NCI-H128 (cell line): ENCODE results near the gene ANKRD16.
A peak's percentile ranks its signal among the peaks of the same experiment; 100 is the strongest.
"Not testable (repeated sequence)": the region's sequence is repeated elsewhere in the genome, so short reads cannot be mapped to it uniquely, and the experiment has no call there.

Experiments
- DNase-seq: peaks from one replicate; lab custom pipeline; 2025; ENCODE audit not compliant: unreplicated experiment; lab: John Stamatoyannopoulos, UW

The ANKRD16 gene

DNA sequence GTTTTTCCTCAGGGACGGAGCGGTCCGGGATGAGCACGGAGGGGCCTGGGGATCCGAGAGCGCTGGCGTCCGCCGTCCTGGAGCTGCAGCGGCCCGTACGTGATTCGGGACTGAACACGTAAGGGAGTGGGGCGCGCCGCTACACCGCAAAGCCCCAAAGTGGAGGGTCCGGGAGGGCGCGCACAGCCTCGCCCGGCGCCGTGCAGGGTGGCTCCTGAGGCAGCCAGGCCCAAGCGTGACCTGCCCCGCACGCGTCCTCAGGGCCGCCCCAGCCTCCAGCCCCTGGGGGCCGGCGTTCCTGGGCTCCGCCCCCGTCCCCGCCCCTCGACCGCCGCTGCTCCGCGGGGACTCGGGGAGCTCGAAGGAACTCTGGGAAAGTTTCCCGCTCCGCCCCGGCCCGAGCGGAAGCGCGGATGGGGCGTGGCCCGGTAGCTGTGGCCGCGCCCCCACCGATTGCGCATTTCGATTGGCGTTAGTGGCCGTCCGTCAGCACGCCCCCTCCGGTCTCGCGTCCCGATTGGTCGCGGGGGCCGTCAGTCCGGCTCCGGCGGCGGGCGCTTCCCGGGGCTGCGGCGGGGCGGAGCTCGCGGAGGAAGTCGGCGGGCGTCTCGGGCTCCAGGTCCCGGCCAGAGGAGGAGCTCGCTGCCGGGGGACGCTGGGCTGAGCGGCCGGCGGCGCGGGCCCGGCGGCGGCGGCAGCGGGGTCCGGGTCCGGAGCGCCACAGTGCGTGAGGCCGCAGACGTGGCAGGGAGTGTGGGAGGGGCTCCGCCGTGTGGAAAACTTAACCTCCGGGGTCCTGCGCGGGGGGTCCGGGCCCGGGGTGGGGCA is at the start of gene ANKRD16, which contains the start of gene FBH1:
Gene ANKRD16 (minus strand): TSS at position 270 of the 828 bp plus-strand sequence. CDS start 539 bp downstream, outside the sequence.
Gene FBH1 (plus strand): TSS at position 620 of the 828 bp plus-strand sequence. CDS start 103 bp downstream, at position 723.
- peak; percentile 90 for DNase-seq

DNA sequence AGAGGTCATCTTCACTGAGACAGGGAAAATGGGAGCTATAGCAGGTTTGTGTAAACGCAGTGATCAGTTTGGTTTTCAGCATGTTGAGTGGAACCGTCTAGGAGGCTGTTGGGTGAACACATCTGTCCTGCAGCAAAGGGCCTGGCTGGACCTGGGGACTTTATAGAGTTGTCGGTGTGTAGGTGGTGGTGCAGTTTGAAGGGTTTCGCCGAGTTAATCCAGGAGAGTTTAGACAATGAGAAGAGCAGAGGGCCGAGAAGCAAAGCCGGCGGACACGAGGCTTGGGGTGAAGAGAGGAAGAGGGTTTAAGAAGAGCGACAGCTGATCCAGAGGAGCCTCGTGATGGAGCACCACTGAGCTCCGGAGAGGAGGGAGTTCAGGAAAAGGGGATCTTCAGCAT is 48.6 kb upstream of the ANKRD16 start:
- no peak for DNase-seq

- no peak for DNase-seq
These were observed 47.3 kb upstream of the ANKRD16 start for GRCh38 chr10:5937016-5937415.

- no peak for DNase-seq
These were observed 45.9 kb upstream of the ANKRD16 start for GRCh38 chr10:5935628-5936027.

DNA sequence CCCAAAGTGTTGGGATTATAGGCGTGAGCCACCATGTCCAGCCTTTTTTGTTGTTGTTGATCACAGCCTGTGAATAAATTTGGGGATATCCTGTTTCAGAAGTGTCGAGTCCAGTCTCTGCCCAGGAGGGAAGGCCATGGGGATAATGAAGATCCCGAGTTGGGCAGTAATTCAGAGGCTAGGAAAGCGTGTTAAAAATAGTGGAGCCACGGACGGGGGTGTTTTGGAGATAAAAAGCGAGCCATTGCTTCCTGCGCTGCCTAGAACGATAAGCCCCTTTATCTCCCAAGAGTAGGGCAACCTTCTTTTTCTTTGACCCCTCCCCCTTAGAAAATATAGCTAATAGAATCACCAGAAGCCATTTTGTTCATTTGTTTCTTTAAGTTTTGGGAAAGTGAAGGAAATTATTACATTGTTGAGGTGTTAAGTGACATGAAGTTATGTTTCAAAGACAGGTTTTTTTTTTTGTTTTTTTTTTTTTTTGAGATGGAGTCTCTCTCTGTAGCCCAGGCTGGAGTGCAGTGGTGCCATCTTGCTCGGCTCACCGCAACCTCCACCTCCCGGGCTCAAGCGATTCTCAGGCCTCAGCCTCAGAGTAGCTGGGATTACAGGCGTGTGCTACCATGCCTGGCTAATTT is 44.3 kb upstream of the ANKRD16 start:
- DNase-seq: no peak

- no peak for DNase-seq
These were observed 42.7 kb upstream of the ANKRD16 start for GRCh38 chr10:5932345-5932744.

DNA sequence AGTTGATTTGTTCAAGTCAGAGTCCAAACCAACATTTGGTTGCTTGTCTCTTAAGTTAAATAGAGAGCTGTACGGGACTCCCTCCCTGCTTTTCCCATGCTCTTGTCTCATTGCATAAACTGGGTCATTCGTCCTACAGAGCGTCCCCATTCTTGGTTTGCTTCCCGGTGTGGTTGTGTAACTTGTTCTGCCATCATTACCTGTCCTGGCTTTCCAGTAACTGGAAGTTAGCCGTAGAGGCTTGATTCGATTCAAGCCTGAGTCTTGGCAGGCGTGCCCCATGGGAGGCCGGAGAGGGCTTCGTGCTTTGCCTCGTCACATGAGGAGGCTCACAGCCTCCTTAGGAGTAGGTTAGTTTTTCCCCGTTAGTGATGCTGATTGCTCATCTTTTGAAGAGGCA is 40.6 kb upstream of the ANKRD16 start:
- DNase-seq: no peak

GRCh38 chr10:5929442-5929841 is 39.7 kb upstream of the ANKRD16 start:
- no peak for DNase-seq

GRCh38 chr10:5927306-5927705 is 37.6 kb upstream of the ANKRD16 start:
- DNase-seq: no peak

DNA sequence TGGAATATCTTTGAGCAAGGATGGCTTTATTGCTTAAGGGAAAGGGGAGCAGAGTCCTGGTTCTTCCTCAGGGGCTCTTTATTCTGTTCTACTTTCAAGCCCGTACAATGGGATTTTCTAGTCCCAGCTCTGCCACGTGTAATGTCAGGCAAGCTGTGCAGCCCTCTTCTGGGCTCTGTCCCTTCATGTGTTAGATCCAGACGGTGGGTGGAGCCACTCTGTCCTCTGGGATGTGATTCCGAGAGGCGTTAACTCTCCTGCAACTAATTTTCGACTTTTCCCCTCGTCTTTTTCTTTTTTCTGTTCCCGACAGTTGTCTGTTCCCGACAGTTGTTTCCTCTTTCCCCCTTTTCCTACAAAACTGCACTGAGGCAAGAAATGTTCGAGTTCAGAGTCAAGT is 35.2 kb upstream of the ANKRD16 start:
- DNase-seq: no peak

DNA sequence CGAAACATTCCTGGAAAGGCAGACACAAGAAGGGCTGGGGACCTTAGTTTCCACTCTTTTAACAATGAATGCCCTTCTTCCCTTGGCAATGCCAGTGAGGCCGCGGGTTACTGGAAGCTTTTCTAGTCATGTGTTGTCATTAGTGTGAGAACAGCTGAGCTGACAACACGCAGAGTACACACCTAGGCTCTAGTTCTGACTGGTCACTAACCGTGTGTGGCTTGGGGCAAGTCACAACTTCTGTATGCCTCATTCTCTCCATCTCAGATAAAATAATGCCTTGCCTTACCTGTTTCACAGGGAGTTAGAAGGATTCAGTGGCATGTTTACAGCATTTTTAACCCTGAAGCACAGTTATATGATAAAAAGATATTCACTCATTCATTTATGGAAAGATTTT is 32.1 kb upstream of the ANKRD16 start:
- no peak for DNase-seq

GRCh38 chr10:5919568-5919967 is 29.9 kb upstream of the ANKRD16 start:
- no peak for DNase-seq

GRCh38 chr10:5918763-5919162 is 29.1 kb upstream of the ANKRD16 start:
- DNase-seq: no peak

- no peak for DNase-seq
These were observed 27.6 kb upstream of the ANKRD16 start for GRCh38 chr10:5917305-5917704.

DNA sequence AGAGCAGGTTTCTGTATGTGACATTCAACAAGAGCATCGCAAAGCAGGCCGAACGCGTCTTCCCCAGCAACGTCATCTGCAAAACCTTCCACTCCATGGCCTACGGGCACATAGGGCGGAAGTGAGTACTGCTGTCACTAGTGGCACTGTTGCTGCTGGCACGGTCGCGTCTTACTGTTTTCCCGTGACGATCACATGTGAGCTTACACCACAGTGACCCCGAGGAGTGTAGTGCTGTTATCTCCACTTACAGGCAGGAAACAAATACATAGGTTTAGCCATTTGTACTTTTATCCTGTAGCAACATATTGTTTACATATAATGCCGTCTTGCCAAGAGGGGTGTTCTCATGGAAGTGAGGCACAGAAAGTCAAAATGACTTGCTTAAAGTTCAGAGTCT is 25.8 kb upstream of the ANKRD16 start:
- DNase-seq: no peak

GRCh38 chr10:5913736-5914135 is 24.0 kb upstream of the ANKRD16 start:
- DNase-seq: no peak

DNA sequence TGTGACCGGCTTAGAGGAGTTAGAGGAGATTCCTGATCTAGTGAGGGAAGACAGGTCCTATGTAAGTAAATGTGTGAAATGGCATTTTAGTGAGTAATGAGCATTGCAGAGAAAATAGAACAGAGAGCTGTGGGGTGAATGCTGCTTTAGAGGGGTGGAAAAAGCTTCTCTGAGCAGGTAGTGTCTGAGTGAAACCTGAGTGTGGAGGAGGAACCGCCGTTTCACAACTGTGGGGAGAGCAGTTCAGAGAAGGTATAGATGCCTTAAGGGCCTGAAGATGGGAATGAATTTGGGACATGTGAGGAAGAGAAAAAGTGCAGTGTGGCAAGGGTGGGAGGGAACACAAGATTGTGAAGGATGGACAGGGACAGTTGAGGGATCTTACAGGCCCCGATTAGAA is 22.0 kb upstream of the ANKRD16 start:
- DNase-seq: no peak

DNA sequence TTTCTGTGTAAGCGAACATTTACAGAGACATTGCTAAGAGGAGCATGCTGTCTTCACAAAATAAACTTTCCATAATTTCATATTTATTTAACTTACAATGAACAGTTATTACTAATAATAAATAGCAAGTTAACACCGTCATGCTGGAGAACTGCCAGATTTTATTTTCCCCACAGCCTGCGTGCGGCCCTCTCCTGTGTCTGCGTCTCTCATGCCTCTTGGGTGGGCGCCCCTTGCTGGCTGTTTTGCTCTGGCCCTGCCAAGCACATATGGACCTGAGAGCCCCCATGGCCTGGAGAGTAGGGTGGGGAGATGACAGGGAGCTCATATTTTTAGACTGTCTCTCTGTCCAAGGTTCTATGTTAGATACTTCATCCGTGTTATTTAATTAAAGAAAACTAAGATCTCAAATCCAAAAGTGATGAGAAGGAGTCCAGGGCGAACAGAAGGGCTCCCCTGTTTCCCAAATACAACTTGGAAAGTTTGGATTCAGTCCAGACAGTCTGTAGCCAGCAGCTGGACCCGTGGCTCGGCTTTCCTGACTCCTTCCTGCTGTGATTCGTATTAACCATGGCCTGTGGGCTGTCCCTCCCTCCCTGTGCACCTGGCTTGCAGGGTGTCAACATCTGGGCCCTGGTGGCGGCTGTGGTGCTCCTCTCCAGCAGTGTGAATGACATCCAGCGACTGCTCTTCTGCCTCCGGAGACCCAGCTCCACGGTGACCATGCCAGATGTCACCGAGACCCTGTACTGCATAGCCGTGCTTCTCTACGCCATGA is 20.8 kb upstream of the ANKRD16 start:
- DNase-seq: no peak

- not testable (repeated sequence) for DNase-seq
These were observed 19.0 kb upstream of the ANKRD16 start for GRCh38 chr10:5908676-5909075.

GRCh38 chr10:5906651-5907050 is 17.0 kb upstream of the ANKRD16 start:
- DNase-seq: no peak

- DNase-seq: no peak
These were observed 16.3 kb upstream of the ANKRD16 start for GRCh38 chr10:5905854-5906507.
